Activated CD4-positive, CD25-positive, alpha-beta regulatory T cell treated with anti-CD3 and anti-CD28 coated beads, Interleukin-2, amount 50 U/mL, for 16 hours (primary cell): Measurements from ENCODE around the gene VIPR1.

Experiments
- DNase-seq: peaks from one replicate; pipeline ENCODE4 v3.0.0-alpha.2; 2020; ENCODE audit warnings: low read depth, low spot score

Gene VIPR1

DNA sequence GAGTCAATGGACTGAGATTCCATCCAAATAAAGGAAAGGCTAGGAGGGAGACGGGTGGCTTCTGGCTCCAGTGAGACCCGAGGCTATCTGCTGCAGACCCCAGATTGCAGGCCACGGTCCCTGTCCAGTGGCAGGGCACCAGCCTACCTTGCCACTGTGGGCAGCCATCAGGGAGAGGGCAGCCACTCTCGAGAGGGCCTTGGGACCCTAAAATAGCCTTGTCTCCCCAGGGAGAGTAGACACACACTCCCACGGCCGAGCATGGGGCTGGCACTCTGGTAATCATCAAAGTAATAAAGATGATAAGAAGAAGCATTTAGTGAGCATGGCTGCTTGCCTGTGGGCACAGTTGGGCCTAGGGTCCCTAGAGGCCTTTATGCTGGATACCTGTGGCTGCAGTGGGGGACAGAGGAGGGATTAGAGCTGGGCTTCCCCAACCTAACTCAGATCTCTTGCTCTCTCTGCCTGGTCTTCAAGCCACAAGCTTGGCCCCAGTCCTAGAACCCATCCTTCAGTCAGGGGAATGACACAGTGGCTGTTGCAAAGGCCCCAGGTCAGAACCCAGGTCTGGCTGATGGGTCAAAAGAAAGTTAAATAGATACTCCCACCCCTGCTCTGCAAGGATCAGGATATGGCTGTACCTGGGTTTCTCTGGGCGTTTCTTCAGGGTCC is 9.2 kb upstream of the VIPR1 start:
- no peak for DNase-seq

DNA sequence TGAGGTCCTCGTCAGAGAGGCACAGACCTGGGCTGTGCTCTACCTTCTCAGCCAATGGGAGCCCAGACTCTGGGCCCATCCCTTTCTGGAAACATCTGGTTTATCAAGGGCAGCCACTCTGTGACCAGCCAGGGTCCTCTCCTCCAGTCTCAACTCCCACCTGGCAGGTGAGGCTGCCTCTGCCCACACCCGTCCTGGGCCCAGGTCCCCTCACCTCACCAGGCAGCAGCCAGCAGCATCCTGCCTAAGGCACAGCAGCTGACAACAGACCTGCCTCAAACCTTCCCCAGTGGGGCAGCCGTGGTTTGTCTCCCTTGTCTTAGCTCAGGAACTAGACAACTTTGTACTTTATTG is 8.7 kb upstream of the VIPR1 start:
- no peak for DNase-seq

DNA sequence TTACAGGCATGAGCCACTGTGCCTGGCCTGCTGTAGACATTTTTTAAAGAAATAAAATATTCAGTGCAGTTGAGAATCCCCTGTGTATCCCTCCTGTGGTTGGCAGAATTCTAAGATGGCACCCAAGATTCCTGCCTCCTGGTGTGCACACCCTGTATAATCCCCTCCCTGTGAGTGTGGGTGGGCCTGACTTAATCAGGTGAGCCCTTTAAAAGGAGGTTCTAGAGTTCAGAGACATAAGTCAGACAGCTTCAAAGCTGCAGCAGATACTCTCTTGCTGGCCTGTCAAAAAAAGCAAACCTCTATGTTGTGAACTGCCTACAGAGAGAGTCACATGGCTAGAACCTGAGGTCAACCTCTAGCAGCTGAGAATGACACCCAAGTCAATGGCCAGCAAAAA is 7.0 kb upstream of the VIPR1 start:
- no peak for DNase-seq

DNA sequence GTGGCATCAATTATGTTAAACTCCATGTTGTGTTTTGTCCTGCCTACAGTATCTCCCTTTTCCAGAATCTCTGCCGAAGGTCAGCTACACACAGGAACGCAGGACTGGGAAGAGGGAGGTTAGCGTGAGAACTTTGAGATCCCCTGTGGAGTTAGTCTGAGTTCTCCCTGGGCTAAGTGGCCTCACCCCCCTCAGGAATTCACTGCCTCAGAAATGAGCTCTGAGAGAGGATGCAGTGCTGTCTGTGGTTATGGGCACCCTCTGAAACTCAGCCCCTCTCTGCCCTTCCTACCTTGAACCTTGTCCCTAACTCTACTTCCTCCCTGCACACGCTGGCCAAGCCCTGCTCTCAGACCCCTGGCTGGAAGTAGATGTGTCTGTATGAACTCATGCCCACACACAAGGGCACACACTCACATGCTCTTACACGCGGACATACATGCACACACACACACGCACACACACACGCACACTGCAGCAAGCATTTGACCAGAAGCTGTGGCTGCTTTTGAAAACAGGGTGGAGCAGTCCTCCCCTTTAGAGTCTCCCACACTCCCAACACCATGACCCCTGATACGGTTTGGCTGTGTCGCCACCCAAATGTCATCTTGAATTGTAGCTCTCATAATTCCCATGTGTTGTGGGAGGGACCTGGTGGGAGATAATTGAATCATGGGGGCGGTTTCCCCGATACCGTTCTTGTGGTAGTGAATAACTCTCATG is 5.3 kb upstream of the VIPR1 start:
- no peak for DNase-seq

DNA sequence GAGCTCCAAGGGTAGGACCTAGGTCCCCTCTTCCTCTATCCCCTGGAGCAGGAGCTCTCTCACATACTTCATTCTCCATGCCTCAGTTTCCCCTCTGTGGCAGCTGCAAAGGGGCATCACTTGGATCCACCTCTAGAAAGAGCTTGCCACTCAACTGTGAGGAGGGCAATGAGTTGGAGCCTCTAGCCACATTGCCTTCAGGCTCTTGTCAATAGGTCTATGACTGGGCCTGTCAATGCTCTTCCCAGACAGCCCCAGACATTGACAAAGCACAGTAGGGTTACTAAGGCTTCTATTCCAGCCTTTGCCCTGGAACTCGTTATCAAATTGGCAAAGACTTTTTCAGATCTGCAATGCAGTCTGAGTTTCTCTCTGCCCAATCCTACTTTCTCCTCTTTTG is 4.4 kb upstream of the VIPR1 start:
- DNase-seq, result no peak

DNA sequence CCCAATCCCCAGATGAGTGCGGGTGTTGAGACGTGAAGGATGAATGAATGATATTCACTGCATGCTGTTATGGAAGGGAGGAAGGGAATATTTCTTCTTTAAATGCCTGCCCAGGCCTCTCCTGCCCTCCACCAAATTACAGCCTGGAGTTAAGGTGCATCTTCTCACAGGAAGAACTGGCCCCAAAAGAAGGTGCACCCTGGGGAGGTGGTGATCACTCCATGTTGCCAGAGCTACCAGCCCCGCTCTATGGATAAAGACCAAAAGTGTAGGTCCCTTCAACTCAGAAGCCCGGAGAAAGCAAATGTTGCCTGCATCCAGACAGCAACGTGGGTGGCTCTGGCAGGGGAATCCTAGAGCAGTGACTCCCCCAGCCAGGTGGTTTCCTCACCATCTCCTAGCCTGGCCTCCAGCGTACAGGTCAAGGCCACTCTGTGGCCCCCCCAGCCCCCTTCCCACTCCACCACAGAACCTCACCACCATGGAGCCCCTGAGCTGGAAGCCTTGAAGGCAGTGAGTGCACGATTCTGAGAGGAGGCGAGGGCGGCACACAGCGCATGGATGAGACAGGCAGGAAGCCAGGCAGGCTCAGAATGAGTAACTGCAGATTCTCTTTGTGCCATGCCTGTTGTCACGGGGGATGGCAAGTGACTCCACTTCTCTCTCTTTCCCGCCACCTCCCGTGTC is 3.5 kb upstream of the VIPR1 start:
- DNase-seq, result no peak

DNA sequence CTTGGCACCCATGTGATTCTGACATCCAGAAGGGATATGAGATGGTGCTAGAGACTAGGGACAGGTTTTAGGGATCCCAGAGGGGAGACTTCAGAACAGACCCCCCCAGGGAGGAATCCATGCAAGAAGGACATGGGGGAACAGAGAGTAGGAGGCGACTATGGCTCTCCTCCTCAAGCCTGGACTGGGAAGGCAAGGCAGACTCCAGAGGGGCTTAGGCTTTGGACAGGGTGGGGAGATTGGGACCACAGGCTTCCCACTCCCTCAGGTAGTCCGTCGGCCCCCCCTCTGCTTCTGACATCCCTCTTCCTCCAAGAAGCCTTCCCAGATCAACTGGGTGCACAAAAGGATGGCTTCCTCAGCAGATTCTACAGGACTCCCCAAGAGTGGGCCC is 3.0 kb upstream of the VIPR1 start:
- DNase-seq, result no peak

DNA sequence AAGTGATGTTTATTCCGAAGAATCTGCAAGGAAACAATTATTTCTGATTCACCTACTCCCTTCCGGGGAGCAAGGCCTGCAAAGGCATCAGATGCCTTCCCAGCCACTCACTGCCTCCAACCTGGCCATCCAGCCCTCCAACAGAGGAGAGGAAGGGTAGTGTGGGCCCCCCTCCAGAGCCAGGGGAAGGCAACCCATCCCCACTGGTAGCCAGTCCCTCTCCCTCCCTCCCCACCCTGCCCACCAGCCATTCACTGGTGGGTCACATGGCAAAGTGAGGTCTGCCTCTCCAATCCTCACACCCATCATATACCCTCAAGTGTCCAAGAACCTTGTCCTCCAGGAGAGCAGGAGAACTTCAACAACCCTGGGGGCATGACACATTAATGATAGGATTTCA is 2.4 kb upstream of the VIPR1 start:
- DNase-seq, result no peak

DNA sequence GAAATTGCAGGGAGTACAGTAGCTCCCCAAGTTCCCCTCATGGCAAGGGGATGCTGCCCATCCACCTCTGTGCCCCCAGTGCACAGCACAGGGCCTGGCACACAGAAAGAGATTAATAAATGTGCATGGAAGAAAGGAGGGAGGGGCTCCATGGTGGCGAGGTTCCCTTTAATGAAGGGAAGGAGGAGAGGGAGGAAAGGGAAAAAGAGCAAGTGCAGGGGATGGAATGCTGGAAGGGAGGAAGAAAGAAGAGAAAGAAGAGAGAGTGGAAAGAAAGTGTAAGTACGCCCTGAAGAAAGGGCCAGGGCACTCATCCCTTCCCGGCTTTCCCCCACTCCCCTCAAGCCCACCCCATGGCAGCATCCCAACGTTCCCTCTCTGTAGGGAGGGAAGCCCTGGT is 1.5 kb upstream of the VIPR1 start:
- DNase-seq, result no peak

DNA sequence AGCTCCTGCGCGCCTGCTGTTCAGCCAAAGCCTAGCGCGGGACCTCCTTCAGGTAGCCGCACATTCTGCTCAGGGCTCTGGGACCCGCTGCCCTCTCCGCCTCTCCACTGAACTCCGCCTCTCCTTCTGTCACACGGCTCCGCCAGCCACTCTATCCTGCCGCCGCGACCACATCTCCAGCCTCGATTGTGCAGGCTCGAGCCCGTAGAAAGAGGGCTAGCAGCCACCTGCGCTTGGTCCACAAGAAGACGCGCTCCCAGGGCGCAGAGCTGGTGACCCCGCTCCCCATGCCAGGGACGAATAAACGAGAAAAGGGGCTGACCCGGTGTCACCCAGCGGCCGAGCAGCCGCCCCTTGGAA is 1.1 kb upstream of the VIPR1 start:
- no peak for DNase-seq

DNA sequence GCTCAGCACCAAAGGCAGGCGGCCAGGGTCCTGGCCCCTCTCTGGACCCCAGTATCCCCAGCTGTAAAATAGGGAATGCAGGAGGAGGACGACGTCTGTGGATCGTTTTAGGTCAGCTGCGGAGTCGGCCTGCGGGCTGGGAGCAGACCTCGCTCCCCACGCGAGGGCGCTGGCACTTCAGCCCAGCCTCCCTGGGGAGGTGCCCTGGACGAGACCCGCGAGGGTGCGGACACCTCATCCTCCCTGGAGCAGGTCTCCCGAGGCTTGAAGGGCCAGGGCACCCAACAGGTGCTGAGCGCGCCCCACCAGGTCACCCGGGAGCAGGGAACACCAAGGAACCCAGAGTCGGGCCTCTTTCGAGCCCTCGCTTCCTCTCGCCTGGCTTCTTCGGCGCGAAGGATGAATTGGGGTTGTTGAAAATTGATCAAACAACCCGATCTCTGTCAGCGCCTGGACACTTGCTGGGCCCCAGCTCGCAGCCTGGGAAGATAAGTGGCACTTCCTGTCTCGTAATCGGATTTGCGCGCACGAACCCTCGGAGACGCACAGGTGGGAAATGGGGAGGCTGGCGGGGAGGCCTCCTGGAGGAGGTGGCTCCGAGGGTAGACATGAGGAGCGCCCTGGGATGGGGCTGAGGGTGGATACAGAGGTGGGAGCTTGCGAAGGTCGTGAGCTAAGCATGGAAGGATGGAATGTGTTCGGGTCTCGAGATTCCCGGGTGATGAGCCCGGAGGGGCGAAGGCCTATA is 588 bp upstream of the VIPR1 start:
- peak; percentile 28 for DNase-seq

DNA sequence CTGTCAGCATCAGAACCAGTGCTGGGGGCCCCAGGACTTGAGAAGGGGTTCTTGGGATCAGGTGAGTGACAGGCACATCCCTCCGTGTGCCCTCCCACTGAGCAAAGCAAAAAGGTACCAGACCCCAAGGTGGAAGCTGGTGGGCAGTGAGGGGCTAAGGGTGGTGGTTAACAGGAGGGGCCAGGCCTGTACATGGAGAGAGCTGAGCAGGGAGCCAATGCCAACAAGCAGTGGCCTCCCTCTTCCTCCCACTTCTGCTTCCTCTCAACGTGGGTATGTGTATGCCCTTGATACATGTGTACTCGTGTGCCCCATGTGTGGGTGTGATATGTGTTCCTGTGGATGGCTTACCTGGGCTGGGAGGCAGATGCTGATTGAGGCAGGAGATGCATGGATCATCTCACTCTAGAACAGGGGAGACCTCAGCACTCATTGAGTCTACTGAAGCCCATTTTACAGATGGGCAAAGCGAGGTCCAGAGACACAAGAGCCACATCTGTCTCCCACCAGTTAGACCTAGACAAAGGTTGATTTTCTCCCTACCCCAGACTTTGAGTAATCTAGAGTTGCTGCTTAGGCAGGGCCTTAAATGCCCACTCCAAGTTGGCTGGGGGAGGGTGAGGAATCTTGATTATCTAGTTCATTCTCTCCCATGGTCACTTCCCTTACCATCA is 945 bp downstream of the VIPR1 start:
- DNase-seq, result no peak

DNA sequence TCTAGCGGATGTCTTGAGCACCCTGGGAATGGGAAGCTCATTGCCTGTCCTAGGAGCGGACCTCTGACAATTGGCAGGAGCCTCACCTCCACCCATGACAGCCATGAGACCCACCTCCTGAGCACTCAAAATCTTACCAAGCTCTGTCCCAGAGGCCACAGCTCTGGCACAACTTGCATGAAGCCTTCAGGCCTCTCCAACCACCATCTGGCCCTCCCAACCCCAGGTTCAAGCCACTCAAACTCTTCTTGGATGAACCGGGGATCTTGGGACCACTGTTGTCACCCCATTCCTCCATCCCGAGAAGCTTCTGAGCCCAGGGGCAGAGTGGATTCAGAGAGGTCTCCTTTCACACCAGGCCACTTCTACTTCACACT is 1.5 kb downstream of the VIPR1 start:
- no peak for DNase-seq

DNA sequence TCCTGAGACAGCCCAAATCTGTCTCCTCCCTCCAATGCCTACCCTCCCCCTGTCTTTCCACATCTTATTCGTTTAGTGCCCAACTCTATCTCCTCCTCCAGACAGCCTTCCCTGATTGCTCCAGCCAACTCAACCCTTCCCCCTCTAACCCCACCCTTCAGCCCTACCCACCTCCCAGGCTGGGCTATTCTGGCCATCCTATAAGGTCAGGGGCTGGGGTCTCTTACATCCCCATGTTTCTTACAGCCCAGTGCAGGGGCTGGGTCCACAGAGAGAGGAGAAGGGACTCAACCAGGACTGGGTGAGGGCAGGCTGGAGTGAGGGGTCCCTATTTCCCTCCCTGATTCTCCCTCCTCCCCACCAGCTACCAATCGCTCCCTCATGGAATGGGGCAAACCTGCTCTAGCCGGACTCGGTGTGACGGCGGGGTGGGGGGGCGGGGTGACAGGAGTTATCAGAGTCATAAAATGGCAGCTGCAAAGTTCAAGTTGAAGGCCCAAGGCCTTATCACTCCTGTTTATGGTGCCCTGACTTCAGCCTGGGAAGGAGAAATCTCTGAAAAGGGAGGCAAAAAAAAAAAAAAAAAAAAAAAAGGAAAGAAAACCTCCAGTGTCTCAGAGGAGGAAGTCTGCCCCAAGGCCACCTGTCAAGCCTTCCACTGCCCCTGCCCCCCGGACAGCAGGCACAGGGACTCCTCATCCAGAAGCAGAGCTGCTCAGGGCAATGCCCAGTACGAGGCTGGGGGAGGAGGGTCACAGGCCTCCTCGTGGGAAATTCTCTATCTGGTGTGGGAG is 2.1 kb downstream of the VIPR1 start:
- no peak for DNase-seq

DNA sequence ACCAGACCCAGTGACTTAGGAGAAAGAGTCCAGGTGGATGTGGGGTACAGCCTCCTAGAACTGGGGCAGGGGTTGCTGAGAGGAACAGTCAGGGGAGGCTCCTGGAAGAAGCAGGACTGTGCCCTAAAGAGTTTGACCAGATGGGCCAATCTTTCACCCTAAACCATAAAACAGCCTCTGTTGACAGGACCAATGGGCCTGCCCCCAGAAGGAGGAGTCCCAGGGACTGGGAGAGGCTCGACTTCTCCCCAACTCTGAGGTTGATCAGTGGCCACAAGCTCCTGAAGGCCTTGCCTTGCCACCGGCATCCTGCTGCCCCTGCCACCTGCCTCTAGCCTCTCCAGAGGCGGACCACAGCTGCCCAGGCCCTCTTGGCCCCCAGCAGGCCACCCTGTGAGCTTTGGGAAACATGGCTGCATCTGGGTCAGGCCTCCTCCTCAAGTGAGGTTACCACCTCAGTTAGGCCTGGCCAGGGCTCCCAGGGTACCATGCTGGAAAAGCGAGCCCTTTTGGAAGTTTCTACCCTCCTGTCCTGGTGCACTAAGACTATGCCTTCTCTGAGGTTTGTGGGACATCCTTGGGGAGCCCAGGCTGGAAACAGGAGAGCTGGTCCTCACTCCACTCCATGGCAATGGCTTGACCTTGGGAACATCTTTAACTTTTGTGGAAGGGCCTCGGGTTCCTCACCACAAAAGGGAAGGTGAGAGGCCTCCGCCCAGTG is 2.8 kb downstream of the VIPR1 start:
- no peak for DNase-seq

DNA sequence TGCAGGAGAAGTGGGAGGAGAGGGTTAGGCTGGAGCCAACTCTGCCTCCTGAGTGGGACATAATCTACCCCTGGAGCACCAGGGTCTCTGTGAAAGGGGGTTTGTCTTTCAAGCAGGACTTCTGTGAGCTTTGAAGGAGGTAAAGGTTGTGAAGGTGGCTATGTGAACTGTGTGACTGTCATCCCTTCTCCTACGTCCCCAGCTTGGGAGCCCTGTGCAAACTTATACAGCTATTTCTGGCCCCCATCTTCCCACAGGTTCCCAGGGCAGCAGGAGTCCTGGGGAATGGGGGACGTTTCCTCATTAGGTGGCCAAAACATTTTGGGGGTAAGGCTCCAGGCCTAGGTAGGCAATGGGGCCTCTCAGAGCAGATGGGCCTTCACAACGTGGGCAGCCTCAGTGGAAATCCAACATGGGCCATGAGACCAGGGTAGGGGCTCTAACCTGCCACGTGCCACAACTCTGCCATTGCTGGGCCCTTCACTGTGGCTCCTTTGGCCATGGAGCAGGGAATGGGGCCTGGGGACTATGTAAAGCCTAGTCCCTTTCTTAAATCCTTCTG is 3.5 kb downstream of the VIPR1 start:
- no peak for DNase-seq

DNA sequence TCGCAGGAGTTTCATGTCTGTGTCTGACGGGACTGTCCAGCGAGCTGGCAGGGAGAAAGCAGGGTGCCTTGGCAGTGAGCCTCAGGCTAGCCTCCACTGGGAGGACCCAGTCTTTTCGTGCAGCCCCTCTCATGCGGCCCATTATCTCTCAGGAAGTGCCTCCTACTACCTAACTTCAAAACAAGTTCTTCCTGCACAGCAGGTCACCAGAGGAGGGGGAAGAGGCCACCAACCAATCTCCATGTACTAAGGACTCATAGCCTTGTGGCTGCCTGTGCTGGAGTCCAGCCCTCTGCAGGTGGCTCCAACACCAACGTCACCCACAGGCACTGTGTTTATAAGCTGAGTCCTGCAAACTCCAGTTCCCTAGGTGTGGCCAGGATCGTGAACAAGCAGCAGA is 4.8 kb downstream of the VIPR1 start:
- no peak for DNase-seq

DNA sequence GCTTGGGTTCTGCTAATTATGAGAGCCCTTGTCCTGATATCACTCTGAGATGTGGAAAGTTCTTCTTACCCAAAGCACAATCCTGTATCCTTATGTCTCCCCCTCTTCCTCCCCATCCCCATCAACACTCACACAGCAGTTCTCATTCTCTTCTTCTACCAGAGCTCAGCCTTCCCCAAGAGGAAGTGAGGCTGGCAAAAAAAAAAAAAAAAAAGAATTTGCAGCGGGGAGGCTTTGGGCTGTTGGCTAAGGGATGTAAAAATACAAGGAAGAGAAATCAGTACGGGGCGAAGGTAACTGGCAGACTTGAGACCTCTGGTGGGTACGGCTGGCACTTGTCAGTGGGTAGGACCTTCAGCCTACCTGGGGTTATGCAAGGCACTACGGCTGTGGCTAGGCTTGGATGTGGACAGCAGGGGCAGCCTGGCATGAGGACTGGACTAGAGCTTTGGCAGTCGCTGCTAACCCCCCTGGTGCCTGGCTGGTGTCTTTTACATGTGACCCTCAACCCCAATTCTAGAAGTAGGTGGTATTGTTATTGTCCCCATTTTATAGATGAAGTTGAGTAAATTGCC is 5.4 kb downstream of the VIPR1 start:
- DNase-seq, result no peak

DNA sequence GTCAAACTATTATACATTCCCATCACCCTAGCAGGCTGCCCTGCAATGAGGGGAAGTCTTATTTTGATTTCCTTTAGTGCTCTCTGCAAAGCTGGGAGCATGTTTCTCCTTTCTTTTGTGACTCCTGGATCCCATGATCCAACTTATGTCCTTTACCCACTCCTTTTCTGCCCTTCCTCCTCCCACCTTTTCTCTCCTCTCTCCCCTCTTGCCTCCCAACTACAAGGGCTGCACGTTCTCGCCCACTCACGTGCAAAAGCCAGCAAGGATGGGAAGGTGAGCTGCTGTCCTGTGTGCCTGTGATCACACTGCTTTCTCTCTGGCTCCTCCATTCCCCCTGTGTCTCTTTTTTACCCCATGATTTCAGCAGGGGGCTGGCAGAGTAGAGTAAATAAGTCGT is 6.1 kb downstream of the VIPR1 start:
- no peak for DNase-seq

DNA sequence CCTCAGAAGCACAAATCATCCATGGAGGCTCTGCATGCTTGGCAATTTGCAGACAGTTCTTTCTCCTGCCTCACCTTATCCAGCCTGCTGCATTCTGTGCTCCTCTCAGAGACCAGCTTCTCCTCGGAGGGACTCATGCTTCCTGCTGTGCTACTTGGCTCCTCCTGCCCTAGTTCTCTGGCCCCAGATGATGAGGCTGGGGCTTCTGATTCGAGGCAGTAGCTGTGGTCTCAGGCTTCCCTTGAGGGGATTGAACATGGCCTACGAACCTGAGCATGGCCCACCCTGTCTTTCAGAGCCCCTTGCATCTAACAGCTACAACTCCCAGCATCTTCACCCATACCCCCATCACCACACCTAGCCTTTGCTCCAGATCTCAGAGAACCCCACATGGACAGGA is 6.7 kb downstream of the VIPR1 start:
- no peak for DNase-seq
